Endothelial cell of umbilical vein (primary cell): ENCODE results near the gene DPY30. TPM values are rescaled to one million over a fixed set of nuclear protein-coding genes. Genes with fewer than 3 reads are reported as not detected.

ENCODE experiments used
- BruUV-seq: library from RNA; stranded (reverse); fragments of 400-500 nt; replicated peaks from 2 replicates; lab custom pipeline; 2021; lab: Mats Ljungman, UMichigan
- CTCF ChIA-PET: fragments of 300-600, 350-600 bp; sonication (Branson Sonifier 250); formaldehyde crosslinking; loops from one replicate; lab custom pipeline; 2021; ENCODE audit warnings: antibody characterized with exemption, inconsistent platforms; lab: Charles Lee
- POLR2A ChIA-PET: fragments of 300-600, 350-600 bp; sonication (Branson Sonifier 250); formaldehyde crosslinking; loops from one replicate; lab custom pipeline; 2021; ENCODE audit warnings: antibody characterized with exemption, inconsistent platforms; lab: Charles Lee
- DNase-seq: peaks from one replicate; pipeline ENCODE4 v3.0.0-alpha.2; 2011; ENCODE audit warnings: low read depth, low spot score
- FAIRE-seq: peaks from 2 replicates; lab custom pipeline; 2011; peaks lifted over from hg19 to GRCh38; lab: Jason Lieb, UNC
- H2AFZ ChIP-seq: 2 replicates; pipeline ENCODE4 v1.6.0; 2012; ENCODE audit warnings: low read depth, low read length, control low read depth, inconsistent platforms
- H3K27ac ChIP-seq: 2 replicates; pipeline ENCODE4 v1.5.1; 2011; ENCODE audit warnings: low read depth, mild to moderate bottlenecking, control low read depth, low read length, moderate library complexity; ENCODE audit not compliant: insufficient read depth
- H3K27me3 ChIP-seq, 2 experiments: 2 replicates each; pipeline versions ENCODE4 v1.6.0 to v1.6.1; 2011; ENCODE audit warnings: low read length in 2 of 2, mixed read lengths in 1 of 2; ENCODE audit not compliant: control insufficient read depth in 2 of 2, insufficient read depth in 2 of 2
- H3K36me3 ChIP-seq, 2 experiments: 2 replicates in 1 of 2; 3 replicates in 1 of 2; pipeline ENCODE4 v1.5.1; 2011; ENCODE audit warnings: low read length in 2 of 2, mild to moderate bottlenecking in 1 of 2, moderate library complexity in 1 of 2; ENCODE audit not compliant: control insufficient read depth in 2 of 2, insufficient read depth in 2 of 2; ENCODE audit errors: extremely low read depth in 1 of 2
- H3K4me1 ChIP-seq: 3 replicates; pipeline ENCODE4 v1.5.1; 2011; ENCODE audit warnings: mild to moderate bottlenecking, low read length; ENCODE audit not compliant: control insufficient read depth, insufficient read depth; ENCODE audit errors: extremely low read depth
- H3K4me2 ChIP-seq: 2 replicates; pipeline ENCODE4 v1.6.1; 2011; ENCODE audit warnings: low read length, control low read depth, mixed read lengths; ENCODE audit not compliant: insufficient read depth
- H3K4me3 ChIP-seq, 3 experiments: fragments of 200-600 bp in 1 of 3; sonication (generic), shearing (Covaris generic) in 1 of 3; replicated peaks in 1 of 3; 2 replicates each; pipeline ENCODE4 v1.5.1; 2011 to 2016; ENCODE audit warnings: control low read depth in 3 of 3, low read length in 3 of 3, mild to moderate bottlenecking in 2 of 3, inconsistent platforms in 1 of 3, low read depth in 1 of 3, moderate library complexity in 1 of 3; ENCODE audit not compliant: insufficient read depth in 1 of 3
- H3K79me2 ChIP-seq: 2 replicates; pipeline ENCODE4 v1.6.0; 2012; ENCODE audit warnings: low read length, inconsistent platforms; ENCODE audit not compliant: control insufficient read depth, insufficient read depth
- H3K9ac ChIP-seq: replicated peaks from 2 replicates; pipeline ENCODE3; 2011; ENCODE audit warnings: low read length, control low read depth; ENCODE audit not compliant: insufficient read depth; ENCODE audit errors: extremely low read depth
- H3K9me1 ChIP-seq: replicated peaks from 3 replicates; pipeline ENCODE4 v1.6.0; 2011; ENCODE audit warnings: mild to moderate bottlenecking, low read length; ENCODE audit not compliant: control insufficient read depth, insufficient read depth; ENCODE audit errors: extremely low read depth
- H3K9me3 ChIP-seq: replicated peaks from 2 replicates; pipeline ENCODE4 v1.5.1; 2012; ENCODE audit warnings: low read length, inconsistent platforms; ENCODE audit not compliant: control insufficient read depth, insufficient read depth
- H4K20me1 ChIP-seq: replicated peaks from 2 replicates; pipeline ENCODE3; 2011; ENCODE audit warnings: mild to moderate bottlenecking, low read length; ENCODE audit not compliant: control insufficient read depth, insufficient read depth; ENCODE audit errors: extremely low read depth
- EZH2 ChIP-seq: IDR thresholded peaks from 2 replicates; pipeline ENCODE4 v1.6.1; 2012; ENCODE audit warnings: borderline replicate concordance, low read depth, mild to moderate bottlenecking, moderate library complexity, low read length, inconsistent platforms; ENCODE audit not compliant: severe bottlenecking
- FOS ChIP-seq: IDR thresholded peaks from 2 replicates; pipeline ENCODE4 v1.6.1; 2011; ENCODE audit warnings: mild to moderate bottlenecking, low read length, moderate library complexity, borderline replicate concordance; ENCODE audit not compliant: insufficient read depth
- GATA2 ChIP-seq: IDR thresholded peaks from 2 replicates; pipeline ENCODE4 v1.7.0; 2011; ENCODE audit warnings: low read depth, mild to moderate bottlenecking, moderate library complexity, mixed read lengths, low read length; ENCODE audit not compliant: insufficient read length, insufficient read depth
- JUN ChIP-seq: IDR thresholded peaks from 2 replicates; pipeline ENCODE4 v1.6.1; 2011; ENCODE audit warnings: borderline replicate concordance, low read depth; ENCODE audit not compliant: insufficient read length, insufficient read depth
- MYC ChIP-seq: IDR thresholded peaks from one replicate; pipeline ENCODE4 v1.6.1; 2011; ENCODE audit warnings: mild to moderate bottlenecking, low read depth, low read length
- POLR2A ChIP-seq: IDR thresholded peaks from 2 replicates; pipeline ENCODE4 v1.6.1; 2012; ENCODE audit warnings: low read depth, mild to moderate bottlenecking, control low read depth, low read length
- POLR2AphosphoS5 ChIP-seq: IDR thresholded peaks from 2 replicates; pipeline ENCODE4 v1.6.1; 2012; ENCODE audit warnings: low read depth, mild to moderate bottlenecking, control low read depth, low read length, moderate library complexity; ENCODE audit not compliant: insufficient read depth
- dilution Hi-C: fragments of 300-500 bp; cut with MboI; formaldehyde crosslinking; loops from one replicate; pipeline ENCODE4 v1.15.0; 2019; ENCODE audit warnings: low sequenced_read_pairs; ENCODE audit not compliant: extremely low pct_ligation_motif_present
- intact Hi-C: fragments of 100-400 bp; cut with micrococcal nuclease; formaldehyde crosslinking; loops from one replicate; pipeline ENCODE4 v1.10.0; 2022
- polyA plus RNA-seq, 4 experiments: library from polyadenylated mRNA; depleted of rRNA in 3 of 4; stranded (reverse) in 3 of 4; unstranded in 1 of 4; fragments of >200 nt; gene quantifications; 2 replicates each; pipeline versions ENCODE4 v1.2.1 to v1.2.3, GENCODE V29; 2011 to 2012; ENCODE audit warnings: missing spikeins in 1 of 4
- total RNA-seq: library from RNA; stranded (reverse); gene quantifications from 2 replicates; pipeline ENCODE4 v1.2.3, GENCODE V29; 2021
- TF ChIP-seq, protein P1 (sequence below): IDR thresholded peaks from 2 replicates; pipeline ENCODE4 v1.6.1; 2011; ENCODE audit not compliant: insufficient read depth, insufficient read length
- TF ChIP-seq, protein P2 (sequence below), 2 donors: IDR thresholded peaks; 1 replicate in 1 of 2; 2 replicates in 1 of 2; pipeline ENCODE4 v1.5.1; 2011; ENCODE audit warnings: low read length in 2 of 2, mild to moderate bottlenecking in 2 of 2, moderate library complexity in 2 of 2, control low read depth in 1 of 2, inconsistent platforms in 1 of 2, low read depth in 1 of 2; ENCODE audit not compliant: insufficient read depth in 1 of 2; ENCODE audit errors: extremely low read depth in 1 of 2

The DPY30 gene
- total and polyA plus RNA-seq, 2 donors (not counting 3 experiments of a cell fraction or from before 2014, with no cell fraction given) = 78.4 to 83.4 TPM

DNA sequence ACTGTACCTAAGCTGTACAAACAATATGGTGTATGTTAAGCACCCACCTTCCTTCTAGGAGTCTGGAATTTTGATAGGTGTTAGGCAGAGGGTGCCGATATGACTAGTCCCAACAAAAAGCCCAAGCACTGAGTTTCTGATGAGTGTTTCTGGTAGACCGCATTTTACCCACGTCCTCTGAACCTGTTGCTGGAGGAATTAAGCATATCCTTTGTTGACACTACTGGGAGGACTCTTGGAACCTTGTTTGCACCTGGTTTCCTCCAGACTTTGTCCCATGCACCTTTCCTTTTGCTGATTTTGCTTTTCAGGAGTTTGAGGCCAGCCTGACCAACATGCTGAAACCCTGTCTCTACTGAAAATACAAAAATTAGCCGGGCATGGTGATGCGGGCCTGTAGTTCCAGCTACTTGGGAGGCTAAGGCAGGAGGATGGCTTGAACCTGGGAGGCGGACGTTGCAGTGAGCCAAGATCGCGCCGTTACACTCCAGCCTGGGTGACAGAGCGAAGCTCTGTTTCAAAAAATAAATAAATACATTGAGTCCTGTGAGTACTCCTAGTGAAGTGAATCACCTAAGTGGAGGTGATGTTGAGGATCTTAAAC, 12.3 kb upstream of the DPY30 start:
- no peak overlapping the region for H2AFZ ChIP-seq
- DNase-seq (no peak), FAIRE-seq (no peak)
- no peak for TF ChIP-seq EZH2
- no peak for TF ChIP-seq MYC
- TF ChIP-seq POLR2A = no peak
- no peak for TF ChIP-seq GATA2
- TF ChIP-seq POLR2AphosphoS5 = no peak
- TF ChIP-seq, protein P1, sequence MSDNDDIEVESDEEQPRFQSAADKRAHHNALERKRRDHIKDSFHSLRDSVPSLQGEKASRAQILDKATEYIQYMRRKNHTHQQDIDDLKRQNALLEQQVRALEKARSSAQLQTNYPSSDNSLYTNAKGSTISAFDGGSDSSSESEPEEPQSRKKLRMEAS = no peak
- TF ChIP-seq JUN = no peak
- no peak for TF ChIP-seq FOS
- TF ChIP-seq, protein P2, sequence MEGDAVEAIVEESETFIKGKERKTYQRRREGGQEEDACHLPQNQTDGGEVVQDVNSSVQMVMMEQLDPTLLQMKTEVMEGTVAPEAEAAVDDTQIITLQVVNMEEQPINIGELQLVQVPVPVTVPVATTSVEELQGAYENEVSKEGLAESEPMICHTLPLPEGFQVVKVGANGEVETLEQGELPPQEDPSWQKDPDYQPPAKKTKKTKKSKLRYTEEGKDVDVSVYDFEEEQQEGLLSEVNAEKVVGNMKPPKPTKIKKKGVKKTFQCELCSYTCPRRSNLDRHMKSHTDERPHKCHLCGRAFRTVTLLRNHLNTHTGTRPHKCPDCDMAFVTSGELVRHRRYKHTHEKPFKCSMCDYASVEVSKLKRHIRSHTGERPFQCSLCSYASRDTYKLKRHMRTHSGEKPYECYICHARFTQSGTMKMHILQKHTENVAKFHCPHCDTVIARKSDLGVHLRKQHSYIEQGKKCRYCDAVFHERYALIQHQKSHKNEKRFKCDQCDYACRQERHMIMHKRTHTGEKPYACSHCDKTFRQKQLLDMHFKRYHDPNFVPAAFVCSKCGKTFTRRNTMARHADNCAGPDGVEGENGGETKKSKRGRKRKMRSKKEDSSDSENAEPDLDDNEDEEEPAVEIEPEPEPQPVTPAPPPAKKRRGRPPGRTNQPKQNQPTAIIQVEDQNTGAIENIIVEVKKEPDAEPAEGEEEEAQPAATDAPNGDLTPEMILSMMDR (IDR thresholded peaks at IDR 0.05; ENCODE audit: extremely low read depth in 1 of 2, insufficient read depth in 1 of 2, low read depth in 1 of 2, low read length in 2 of 2) = no peak
- no peaks in the 10 kb centered on the region for H3K79me2 ChIP-seq
- no peaks in the 10 kb centered on the region for H3K4me1 ChIP-seq
- no peaks in the 10 kb centered on the region for H3K36me3 ChIP-seq
- no peak overlapping the region for H3K27ac ChIP-seq
- H3K9me1 ChIP-seq = no peaks in the 10 kb centered on the region
- no peak overlapping the region for H3K9ac ChIP-seq
- POLR2A ChIA-PET = no interaction called here
- no peaks in the 10 kb centered on the region for H4K20me1 ChIP-seq
- no peaks in the 10 kb centered on the region for H3K27me3 ChIP-seq
- H3K4me3 ChIP-seq = no peak overlapping the region
- H3K4me2 ChIP-seq = no peak overlapping the region
- BruUV-seq = no TSS peak
- CTCF ChIA-PET = interaction anchor here (1.5 kb wide), 1 partner anchor 11 kb away, joined by 4 read pairs; the partner anchor contains the start of gene SPAST
- dilution Hi-C loops (no loop called here), intact Hi-C loops (no loop called here)
- no peaks in the 10 kb centered on the region for H3K9me3 ChIP-seq
